Liver (tissue), 3 donors: Measurements from ENCODE around the gene ITIH4.
A peak's percentile ranks its signal among the peaks of the same experiment; 100 is the strongest.

Source experiments
- EGR1 ChIP-seq, 2 donors: IDR thresholded peaks; 2 replicates each; pipeline ENCODE4 v1.6.1; 2016 to 2018; ENCODE audit warnings: antibody characterized with exemption in 2 of 2, low read depth in 2 of 2
- FOXA1 ChIP-seq: IDR thresholded peaks from 2 replicates; pipeline ENCODE4 v1.6.1; 2016; ENCODE audit warnings: antibody characterized with exemption
- GABPA ChIP-seq, 2 donors: IDR thresholded peaks in 1 of 2; conservative IDR thresholded peaks in 1 of 2; 2 replicates each; pipeline ENCODE4 v1.6.1; 2016; ENCODE audit warnings: antibody characterized with exemption in 2 of 2, mild to moderate bottlenecking in 1 of 2, moderate library complexity in 1 of 2
- JUND ChIP-seq, 2 donors: IDR thresholded peaks; 2 replicates each; pipeline ENCODE4 v1.6.1; 2016; ENCODE audit warnings: antibody characterized with exemption in 2 of 2
- TAF1 ChIP-seq: conservative IDR thresholded peaks from 2 replicates; pipeline ENCODE4 v1.6.1; 2016; ENCODE audit warnings: antibody characterized with exemption, mild to moderate bottlenecking
- TF ChIP-seq, protein P1 (sequence below): fragments of 150-350 bp; IDR thresholded peaks from 2 replicates; pipeline ENCODE4 v1.5.1; 2017; ENCODE audit warnings: improper control_type of control experiment, low read depth, low read length; ENCODE audit not compliant: missing input control
- TF ChIP-seq, protein P2 (sequence below): IDR thresholded peaks from 2 replicates; pipeline ENCODE4 v1.6.1; 2016; ENCODE audit warnings: antibody characterized with exemption
- TF ChIP-seq, protein P3 (sequence below): IDR thresholded peaks from 2 replicates; pipeline ENCODE4 v1.6.1; 2016; ENCODE audit warnings: antibody characterized with exemption, mild to moderate bottlenecking
- donor health status: healthy.
- donor health status: healthy.

DNA sequence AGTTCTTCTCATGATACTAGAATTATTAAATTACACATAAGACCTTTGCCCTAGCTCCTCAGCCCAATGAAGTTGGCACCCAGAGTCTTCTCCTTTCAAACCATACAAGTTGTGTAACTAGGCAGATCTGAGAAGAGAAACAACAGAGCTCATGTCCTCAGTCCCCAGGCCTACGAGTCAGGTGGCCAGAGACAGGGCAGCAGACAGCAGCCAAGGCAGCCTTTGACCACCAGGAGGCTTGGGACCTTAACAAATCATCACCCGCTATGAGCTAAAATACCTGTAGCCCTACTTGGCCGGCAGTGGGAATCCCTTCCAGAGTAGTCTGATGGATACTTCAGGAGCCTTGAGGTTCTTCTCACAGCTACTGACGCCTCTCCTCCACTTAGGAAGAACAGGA lies 48.6 kb upstream of the ITIH4 start:
- no peak for TF ChIP-seq GABPA (IDR thresholded peaks at IDR 0.05 in 1 of 2, conservative IDR thresholded peaks at IDR 0.05 in 1 of 2)
- TF ChIP-seq, protein P1, sequence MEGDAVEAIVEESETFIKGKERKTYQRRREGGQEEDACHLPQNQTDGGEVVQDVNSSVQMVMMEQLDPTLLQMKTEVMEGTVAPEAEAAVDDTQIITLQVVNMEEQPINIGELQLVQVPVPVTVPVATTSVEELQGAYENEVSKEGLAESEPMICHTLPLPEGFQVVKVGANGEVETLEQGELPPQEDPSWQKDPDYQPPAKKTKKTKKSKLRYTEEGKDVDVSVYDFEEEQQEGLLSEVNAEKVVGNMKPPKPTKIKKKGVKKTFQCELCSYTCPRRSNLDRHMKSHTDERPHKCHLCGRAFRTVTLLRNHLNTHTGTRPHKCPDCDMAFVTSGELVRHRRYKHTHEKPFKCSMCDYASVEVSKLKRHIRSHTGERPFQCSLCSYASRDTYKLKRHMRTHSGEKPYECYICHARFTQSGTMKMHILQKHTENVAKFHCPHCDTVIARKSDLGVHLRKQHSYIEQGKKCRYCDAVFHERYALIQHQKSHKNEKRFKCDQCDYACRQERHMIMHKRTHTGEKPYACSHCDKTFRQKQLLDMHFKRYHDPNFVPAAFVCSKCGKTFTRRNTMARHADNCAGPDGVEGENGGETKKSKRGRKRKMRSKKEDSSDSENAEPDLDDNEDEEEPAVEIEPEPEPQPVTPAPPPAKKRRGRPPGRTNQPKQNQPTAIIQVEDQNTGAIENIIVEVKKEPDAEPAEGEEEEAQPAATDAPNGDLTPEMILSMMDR, result peak; percentile 7
- no peak for TF ChIP-seq JUND (IDR thresholded peaks at IDR 0.05)
- TF ChIP-seq, protein P2, sequence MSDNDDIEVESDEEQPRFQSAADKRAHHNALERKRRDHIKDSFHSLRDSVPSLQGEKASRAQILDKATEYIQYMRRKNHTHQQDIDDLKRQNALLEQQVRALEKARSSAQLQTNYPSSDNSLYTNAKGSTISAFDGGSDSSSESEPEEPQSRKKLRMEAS, result no peak
- TF ChIP-seq FOXA1, result no peak
- no peak for TF ChIP-seq TAF1
- TF ChIP-seq, protein P3, sequence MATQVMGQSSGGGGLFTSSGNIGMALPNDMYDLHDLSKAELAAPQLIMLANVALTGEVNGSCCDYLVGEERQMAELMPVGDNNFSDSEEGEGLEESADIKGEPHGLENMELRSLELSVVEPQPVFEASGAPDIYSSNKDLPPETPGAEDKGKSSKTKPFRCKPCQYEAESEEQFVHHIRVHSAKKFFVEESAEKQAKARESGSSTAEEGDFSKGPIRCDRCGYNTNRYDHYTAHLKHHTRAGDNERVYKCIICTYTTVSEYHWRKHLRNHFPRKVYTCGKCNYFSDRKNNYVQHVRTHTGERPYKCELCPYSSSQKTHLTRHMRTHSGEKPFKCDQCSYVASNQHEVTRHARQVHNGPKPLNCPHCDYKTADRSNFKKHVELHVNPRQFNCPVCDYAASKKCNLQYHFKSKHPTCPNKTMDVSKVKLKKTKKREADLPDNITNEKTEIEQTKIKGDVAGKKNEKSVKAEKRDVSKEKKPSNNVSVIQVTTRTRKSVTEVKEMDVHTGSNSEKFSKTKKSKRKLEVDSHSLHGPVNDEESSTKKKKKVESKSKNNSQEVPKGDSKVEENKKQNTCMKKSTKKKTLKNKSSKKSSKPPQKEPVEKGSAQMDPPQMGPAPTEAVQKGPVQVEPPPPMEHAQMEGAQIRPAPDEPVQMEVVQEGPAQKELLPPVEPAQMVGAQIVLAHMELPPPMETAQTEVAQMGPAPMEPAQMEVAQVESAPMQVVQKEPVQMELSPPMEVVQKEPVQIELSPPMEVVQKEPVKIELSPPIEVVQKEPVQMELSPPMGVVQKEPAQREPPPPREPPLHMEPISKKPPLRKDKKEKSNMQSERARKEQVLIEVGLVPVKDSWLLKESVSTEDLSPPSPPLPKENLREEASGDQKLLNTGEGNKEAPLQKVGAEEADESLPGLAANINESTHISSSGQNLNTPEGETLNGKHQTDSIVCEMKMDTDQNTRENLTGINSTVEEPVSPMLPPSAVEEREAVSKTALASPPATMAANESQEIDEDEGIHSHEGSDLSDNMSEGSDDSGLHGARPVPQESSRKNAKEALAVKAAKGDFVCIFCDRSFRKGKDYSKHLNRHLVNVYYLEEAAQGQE, result no peak
- no peak for TF ChIP-seq EGR1 (IDR thresholded peaks at IDR 0.05; ENCODE audit: low read depth in 2 of 2)
